Adrenal gland (tissue), 12 donors: ENCODE measurements around the gene TMA7. TPM values are rescaled to one million over a fixed set of nuclear protein-coding genes. Genes with fewer than 3 reads are reported as not detected.
A peak's percentile ranks its signal among the peaks of the same experiment; 100 is the strongest.

Source experiments
- DNase-seq, 7 donors: peaks; one replicate each; pipeline ENCODE4 v3.0.0-alpha.2; 2019 to 2020
- H3K27ac ChIP-seq, 5 donors: fragments of 200-600 bp; sonication (generic) in 4 of 5; 1 replicate in 3 of 5; 2 replicates in 2 of 5; pipeline versions ENCODE4 v1.5.1 to v1.8.0; 2016 to 2020; ENCODE audit warnings: mild to moderate bottlenecking in 1 of 5
- H3K27me3 ChIP-seq: fragments of 200-600 bp; 2 replicates; pipeline ENCODE4 v1.8.0; 2021
- H3K36me3 ChIP-seq, 2 donors: fragments of 200-600 bp; replicated peaks in 1 of 2; 1 replicate in 1 of 2; 2 replicates in 1 of 2; pipeline versions ENCODE4 v1.5.1 to v1.8.0; 2018 to 2022
- H3K4me1 ChIP-seq, 2 donors: fragments of 200-600 bp; replicated peaks in 1 of 2; 1 replicate in 1 of 2; 2 replicates in 1 of 2; pipeline versions ENCODE4 v1.5.1 to v1.8.0; 2018 to 2021
- H3K4me3 ChIP-seq, 4 donors: fragments of 200-600 bp; sonication (generic) in 3 of 4; one replicate each; pipeline ENCODE4 v1.5.1; 2016 to 2018
- H3K9me3 ChIP-seq, 3 donors: fragments of 200-600 bp; sonication (generic) in 1 of 3; replicated peaks in 1 of 3; 1 replicate in 2 of 3; 2 replicates in 1 of 3; pipeline versions ENCODE4 v1.5.1 to v1.8.0; 2016 to 2021
- POLR2A ChIP-seq, 2 donors: fragments of 450-650 bp; IDR thresholded peaks; one replicate each; pipeline ENCODE4 v1.6.1; 2017; ENCODE audit warnings: antibody characterized with exemption in 2 of 2, mild to moderate bottlenecking in 2 of 2, moderate library complexity in 1 of 2
- WGBS, 4 donors: extraction: QIAGEN DNeasy Blood & Tissue Kit in 2 of 4; methylation state at CpG; one replicate each; pipeline versions ENCODE4 v1.1.5 to v1.1.7; 2013 to 2017; 5-methylcytosine and 5-hydroxymethylcytosine counted together
- intact Hi-C, 2 donors: fragments of 100-400 bp; cut with DNase I; formaldehyde crosslinking; loops; one replicate each; pipeline versions ENCODE4 v1.14.1 to v1.15.0; 2022 to 2023
- polyA plus RNA-seq, 3 donors: library from polyadenylated mRNA; stranded (reverse); fragments of 200-250 nt in 2 of 3; fragments of 350-450 nt in 1 of 3; fragmentation: Illumina TruSeq in 1 of 3; extraction: RNeasy Lipid Tissue Mini Kit (QIAGEN cat#74804) in 1 of 3; gene quantifications; one replicate each; pipeline ENCODE4 v1.2.3, GENCODE V29; 2013 to 2014
- total RNA-seq, 9 donors: library from RNA; depleted of rRNA in 4 of 9; stranded (reverse); fragments of >200 nt in 4 of 9; fragments of 120-200 nt in 1 of 9; fragmentation: NEBNext Ultra II Directional in 1 of 9; extraction: Animal tissue kit (Norgen Biotek cat#: 25700) in 1 of 9; gene quantifications; one replicate each; pipeline versions ENCODE4 v1.1.0 to v1.2.4, GENCODE V29; 2013 to 2023
- TF ChIP-seq, protein P1 (sequence below), 6 experiments: fragments of 450-650 bp in 4 of 6; fragments of 200-600 bp in 2 of 6; sonication (generic) in 1 of 6; IDR thresholded peaks; 1 replicate in 5 of 6; 2 replicates in 1 of 6; pipeline versions ENCODE4 v1.5.1 to v1.8.0; 2016 to 2021; ENCODE audit warnings: antibody characterized with exemption in 6 of 6, mild to moderate bottlenecking in 2 of 6, moderate library complexity in 1 of 6
- donor health status: healthy with polysubstance abuse.
- donor health status: Bipolar disorder and iron deficiency.
- donor health status: DM: yes; HTN: yes; CAD: no.
- donor health status: DM: no; HTN: no; CAD: no.
- donor health status: DM: no; HTN: no; CAD: no.
- donor health status: DM: yes; HTN: yes; CAD: no.

TMA7 gene
- total and polyA plus RNA-seq, 12 donors, result 177 to 891 (median 284) TPM

DNA sequence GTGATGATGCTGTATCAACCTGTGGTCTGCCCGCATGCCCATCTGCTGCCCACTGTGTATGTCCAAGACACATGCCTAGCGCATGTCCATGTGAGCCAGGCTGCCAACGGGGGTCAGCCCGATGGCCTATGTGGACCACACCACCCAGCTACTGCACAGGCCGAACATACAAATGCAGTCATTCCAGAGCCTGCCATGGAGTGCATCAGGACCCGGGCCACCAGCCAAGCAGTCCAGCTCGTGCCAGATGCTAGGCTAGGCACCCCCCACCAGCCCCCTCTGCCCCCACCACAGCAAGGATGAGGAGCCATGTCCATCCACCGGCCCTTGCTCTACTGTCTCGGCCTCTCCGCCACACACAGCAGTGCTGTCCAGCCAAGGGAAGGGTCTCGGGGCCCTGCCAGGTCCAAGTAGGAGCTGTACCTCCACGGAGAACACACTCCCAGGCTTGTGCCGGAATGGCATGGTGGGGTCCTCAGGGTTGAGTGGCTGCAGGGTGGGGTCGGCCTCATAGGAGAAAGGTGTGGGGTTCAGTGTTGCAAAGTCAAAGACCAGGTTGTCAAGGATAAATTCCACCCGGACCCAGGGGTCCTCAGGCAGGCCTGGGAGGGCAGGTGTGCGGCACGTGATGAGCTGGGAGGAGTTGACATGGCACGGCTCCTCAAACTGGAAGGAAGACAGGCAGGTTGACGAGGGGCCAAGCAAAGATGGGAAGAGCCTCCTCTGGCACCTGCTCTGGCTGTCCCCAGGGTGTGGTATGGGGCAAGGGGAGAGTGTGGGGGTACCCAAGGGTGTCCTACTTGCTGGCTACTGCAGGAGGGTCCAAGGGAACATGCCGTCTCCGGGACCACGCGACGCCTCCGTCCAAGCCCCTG, 25.4 kb upstream of the TMA7 start:
- DNase-seq, result peak in 1 of 7 donors; percentile 6
- 85 to 92% (median 88%) methylated on average over 15 to 25 of the region's 25 CpGs for WGBS, 4 donors
- peaks cover 0 to 32% of the 10 kb centered on the region in 2 donors for H3K36me3 ChIP-seq
- TF ChIP-seq, protein P1, sequence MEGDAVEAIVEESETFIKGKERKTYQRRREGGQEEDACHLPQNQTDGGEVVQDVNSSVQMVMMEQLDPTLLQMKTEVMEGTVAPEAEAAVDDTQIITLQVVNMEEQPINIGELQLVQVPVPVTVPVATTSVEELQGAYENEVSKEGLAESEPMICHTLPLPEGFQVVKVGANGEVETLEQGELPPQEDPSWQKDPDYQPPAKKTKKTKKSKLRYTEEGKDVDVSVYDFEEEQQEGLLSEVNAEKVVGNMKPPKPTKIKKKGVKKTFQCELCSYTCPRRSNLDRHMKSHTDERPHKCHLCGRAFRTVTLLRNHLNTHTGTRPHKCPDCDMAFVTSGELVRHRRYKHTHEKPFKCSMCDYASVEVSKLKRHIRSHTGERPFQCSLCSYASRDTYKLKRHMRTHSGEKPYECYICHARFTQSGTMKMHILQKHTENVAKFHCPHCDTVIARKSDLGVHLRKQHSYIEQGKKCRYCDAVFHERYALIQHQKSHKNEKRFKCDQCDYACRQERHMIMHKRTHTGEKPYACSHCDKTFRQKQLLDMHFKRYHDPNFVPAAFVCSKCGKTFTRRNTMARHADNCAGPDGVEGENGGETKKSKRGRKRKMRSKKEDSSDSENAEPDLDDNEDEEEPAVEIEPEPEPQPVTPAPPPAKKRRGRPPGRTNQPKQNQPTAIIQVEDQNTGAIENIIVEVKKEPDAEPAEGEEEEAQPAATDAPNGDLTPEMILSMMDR (IDR thresholded peaks at IDR 0.05), result no peak
- no peak for TF ChIP-seq POLR2A (IDR thresholded peaks at IDR 0.05)
- H3K4me1 ChIP-seq, result no peaks in the 10 kb centered on the region
- H3K9me3 ChIP-seq, result no peaks in the 10 kb centered on the region
- intact Hi-C loops, result no loop called here
- no peak overlapping the region for H3K27ac ChIP-seq
- H3K27me3 ChIP-seq, result no peaks in the 10 kb centered on the region
- no peak overlapping the region for H3K4me3 ChIP-seq

DNA sequence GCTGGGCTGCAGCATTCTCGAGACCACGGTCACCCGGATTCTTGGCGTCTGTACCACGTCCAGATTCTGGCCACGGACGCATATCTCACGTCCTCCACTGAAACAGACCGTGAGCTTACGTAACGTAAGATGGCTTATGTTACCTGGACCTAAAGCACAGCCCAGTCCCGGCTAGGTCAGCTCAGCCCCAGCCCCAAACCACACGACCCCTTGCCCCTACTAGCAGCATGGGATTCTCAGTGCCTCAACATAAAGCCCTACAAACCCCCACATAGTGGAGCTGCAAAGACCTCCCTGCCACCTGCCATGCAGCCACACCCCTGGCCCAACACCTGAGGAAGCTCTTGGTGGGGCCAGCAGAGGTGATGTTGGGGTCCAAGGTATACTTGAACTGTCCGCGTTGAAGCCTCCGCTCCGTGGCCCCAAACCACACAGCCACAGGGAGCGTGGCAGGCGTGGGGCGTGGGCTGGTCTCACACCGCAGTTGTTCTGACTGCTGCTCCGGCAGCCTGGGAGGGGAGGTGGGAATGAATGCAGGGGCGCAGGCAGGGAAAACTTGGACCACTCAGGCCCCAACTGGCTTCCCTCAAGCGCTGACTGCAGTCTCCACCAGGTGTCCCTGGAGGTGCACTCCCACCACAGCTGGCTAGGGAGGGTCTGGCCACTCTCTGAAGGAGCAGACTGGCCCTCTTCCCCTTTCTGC, 24.7 kb upstream of the TMA7 start:
- Histone ChIP-seq H3K9me3 (no peaks in the 10 kb centered on the region), H3K27ac (no peak overlapping the region), H3K4me3 (no peak overlapping the region), H3K27me3 (no peaks in the 10 kb centered on the region), H3K4me1 (no peaks in the 10 kb centered on the region), H3K36me3 (peaks cover 0 to 29% of the 10 kb centered on the region in 2 donors)
- TF ChIP-seq POLR2A (IDR thresholded peaks at IDR 0.05), result no peak
- TF ChIP-seq, protein P1 (IDR thresholded peaks at IDR 0.05), result no peak
- WGBS, 4 donors, result 85 to 94% (median 92%) methylated on average over 15 to 24 of the region's 24 CpGs
- intact Hi-C loops, result no loop called here
- DNase-seq, result no peak

DNA sequence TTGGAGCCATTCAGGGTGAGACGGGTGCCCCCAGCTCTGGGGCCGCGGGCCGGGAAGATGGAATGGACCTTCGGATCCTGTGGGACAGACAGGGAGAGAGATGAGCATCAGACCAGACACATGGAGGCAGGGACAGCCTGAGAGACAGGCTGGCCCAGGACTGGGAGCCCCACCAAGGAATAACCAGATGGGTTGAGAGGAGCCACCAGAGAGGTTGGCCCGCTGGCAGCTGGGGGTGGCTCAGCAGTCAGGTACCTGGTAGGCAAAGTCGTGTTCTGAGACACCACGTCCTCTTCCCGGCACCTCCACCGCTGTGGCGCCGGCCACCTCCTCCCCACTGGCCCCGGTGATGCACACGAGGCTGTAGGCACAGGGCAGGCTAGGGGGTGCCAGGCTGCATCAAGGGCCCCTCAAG, 24.0 kb upstream of the TMA7 start:
- no peak overlapping the region for H3K4me3 ChIP-seq
- WGBS, 4 donors, result 85 to 96% (median 91%) methylated on average over 6 to 14 of the region's 14 CpGs
- H3K27ac ChIP-seq, result no peak overlapping the region
- DNase-seq, result no peak
- no peaks in the 10 kb centered on the region for H3K4me1 ChIP-seq
- H3K36me3 ChIP-seq, result peaks cover 0 to 29% of the 10 kb centered on the region in 2 donors
- H3K27me3 ChIP-seq, result no peaks in the 10 kb centered on the region
- no peaks in the 10 kb centered on the region for H3K9me3 ChIP-seq
- TF ChIP-seq, protein P1 (IDR thresholded peaks at IDR 0.05), result no peak
- TF ChIP-seq POLR2A (IDR thresholded peaks at IDR 0.05), result no peak
- intact Hi-C loops, result no loop called here

DNA sequence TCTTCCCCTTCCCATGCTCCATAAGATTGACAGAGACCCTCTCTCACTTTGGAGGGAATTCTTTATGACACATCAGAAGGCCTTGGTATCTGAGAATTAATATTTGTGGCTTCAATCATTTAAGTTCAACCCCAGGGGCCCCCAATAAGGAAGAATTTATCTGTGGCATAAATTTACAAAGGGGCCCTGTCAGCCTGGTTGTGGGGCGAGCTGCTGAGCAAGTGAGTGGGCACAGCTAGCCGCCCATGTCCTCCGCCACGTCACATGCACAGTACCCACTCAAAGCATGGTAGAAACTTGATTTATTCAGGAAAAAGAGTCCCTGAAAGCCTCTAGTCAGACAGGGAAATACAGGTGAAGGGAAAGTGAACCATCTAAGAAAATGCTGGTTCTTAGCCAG, 23.5 kb upstream of the TMA7 start:
- no peak overlapping the region for H3K4me3 ChIP-seq
- no peaks in the 10 kb centered on the region for H3K27me3 ChIP-seq
- no peaks in the 10 kb centered on the region for H3K9me3 ChIP-seq
- DNase-seq, result no peak
- no peak for TF ChIP-seq POLR2A (IDR thresholded peaks at IDR 0.05)
- TF ChIP-seq, protein P1 (IDR thresholded peaks at IDR 0.05), result no peak
- 80 to 96% (median 95%) methylated on average over 4 of the region's 4 CpGs for WGBS, 4 donors
- no peak overlapping the region for H3K27ac ChIP-seq
- peaks cover 0 to 29% of the 10 kb centered on the region in 2 donors for H3K36me3 ChIP-seq
- no peaks in the 10 kb centered on the region for H3K4me1 ChIP-seq
- intact Hi-C loops, result no loop called here
